Activated T-cell treated with anti-CD3 and anti-CD28 coated beads, Interleukin-2, amount 50 U/mL, for 72 hours (primary cell): Measurements from ENCODE around the gene MYH11. TPM values are rescaled to one million over a fixed set of nuclear protein-coding genes. Genes with fewer than 3 reads are reported as not detected.

Experiments
- ATAC-seq, 2 donors: fragments of 150-1000 bp; cut with Tn5 transposase; replicated peaks in 1 of 2; 2 replicates each; pipeline ENCODE4 v1.10.0; 2021; ENCODE audit warnings: moderate library complexity in 2 of 2, mild to moderate bottlenecking in 1 of 2
- DNase-seq, 2 donors: peaks; one replicate each; pipeline ENCODE4 v3.0.0; 2021 to 2022; ENCODE audit warnings: mixed read lengths in 1 of 2
- H3K27ac Mint-ChIP-seq: one replicate; pipeline ENCODE4 v1.8.0; 2022; ENCODE audit warnings: mild to moderate bottlenecking, moderate library complexity, mixed read lengths
- H3K27me3 Mint-ChIP-seq: one replicate; pipeline ENCODE4 v1.8.0; 2022; ENCODE audit warnings: low read depth, mixed read lengths
- H3K36me3 Mint-ChIP-seq, 2 donors: one replicate each; pipeline ENCODE4 v1.8.0; 2022; ENCODE audit warnings: mixed read lengths in 2 of 2, mild to moderate bottlenecking in 1 of 2; ENCODE audit not compliant: insufficient read depth in 2 of 2
- H3K4me1 Mint-ChIP-seq: one replicate; pipeline ENCODE4 v1.8.0; 2022; ENCODE audit warnings: low read depth, mixed read lengths
- H3K4me3 Mint-ChIP-seq, 2 donors: one replicate each; pipeline ENCODE4 v1.8.0; 2022; ENCODE audit warnings: mild to moderate bottlenecking in 2 of 2, mixed read lengths in 2 of 2, moderate library complexity in 2 of 2
- H3K9me3 Mint-ChIP-seq, 2 donors: one replicate each; pipeline ENCODE4 v1.8.0; 2022; ENCODE audit warnings: mixed read lengths in 2 of 2
- total RNA-seq, 2 donors: library from RNA; stranded (reverse); gene quantifications; one replicate each; pipeline ENCODE4 v1.2.3, GENCODE V29; 2022

Gene MYH11
- total RNA-seq, 2 donors from 2014 or later, result not detected

- no peak for DNase-seq
- Mint-ChIP-seq H3K9me3 (no peaks in the 10 kb centered on the region), H3K4me3 (no peak overlapping the region), H3K27me3 (no peaks in the 10 kb centered on the region), H3K4me1 (no peaks in the 10 kb centered on the region), H3K36me3 (no peaks in the 10 kb centered on the region), H3K27ac (no peak overlapping the region)
- ATAC-seq, result no peak
Measured at GRCh38 chr16:15785386-15786059, 71.3 kb downstream of the MYH11 start.

DNA sequence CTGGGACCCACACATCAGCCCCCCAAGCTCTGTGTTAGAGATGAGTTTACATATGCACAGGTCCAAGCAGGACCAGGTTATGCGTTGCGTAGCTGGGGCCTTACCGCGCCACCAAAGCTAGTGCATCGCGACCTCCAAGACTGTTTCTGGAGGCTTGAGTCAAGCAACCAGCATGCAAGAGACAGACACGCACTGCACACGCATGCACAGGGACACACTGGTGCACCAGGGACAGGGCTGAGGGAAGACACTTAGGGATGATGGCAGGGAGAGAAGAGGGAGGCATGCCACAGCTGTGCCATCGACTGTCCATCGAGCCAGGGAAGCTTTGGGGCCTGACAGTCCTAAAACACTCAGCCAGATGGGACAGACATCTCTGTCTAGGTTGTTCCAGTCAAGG, 72.8 kb downstream of the MYH11 start:
- ATAC-seq (no peak), DNase-seq (no peak)
- Mint-ChIP-seq H3K27ac (no peak overlapping the region), H3K4me3 (no peak overlapping the region), H3K36me3 (no peaks in the 10 kb centered on the region), H3K27me3 (no peaks in the 10 kb centered on the region), H3K9me3 (no peaks in the 10 kb centered on the region), H3K4me1 (no peaks in the 10 kb centered on the region)

DNA sequence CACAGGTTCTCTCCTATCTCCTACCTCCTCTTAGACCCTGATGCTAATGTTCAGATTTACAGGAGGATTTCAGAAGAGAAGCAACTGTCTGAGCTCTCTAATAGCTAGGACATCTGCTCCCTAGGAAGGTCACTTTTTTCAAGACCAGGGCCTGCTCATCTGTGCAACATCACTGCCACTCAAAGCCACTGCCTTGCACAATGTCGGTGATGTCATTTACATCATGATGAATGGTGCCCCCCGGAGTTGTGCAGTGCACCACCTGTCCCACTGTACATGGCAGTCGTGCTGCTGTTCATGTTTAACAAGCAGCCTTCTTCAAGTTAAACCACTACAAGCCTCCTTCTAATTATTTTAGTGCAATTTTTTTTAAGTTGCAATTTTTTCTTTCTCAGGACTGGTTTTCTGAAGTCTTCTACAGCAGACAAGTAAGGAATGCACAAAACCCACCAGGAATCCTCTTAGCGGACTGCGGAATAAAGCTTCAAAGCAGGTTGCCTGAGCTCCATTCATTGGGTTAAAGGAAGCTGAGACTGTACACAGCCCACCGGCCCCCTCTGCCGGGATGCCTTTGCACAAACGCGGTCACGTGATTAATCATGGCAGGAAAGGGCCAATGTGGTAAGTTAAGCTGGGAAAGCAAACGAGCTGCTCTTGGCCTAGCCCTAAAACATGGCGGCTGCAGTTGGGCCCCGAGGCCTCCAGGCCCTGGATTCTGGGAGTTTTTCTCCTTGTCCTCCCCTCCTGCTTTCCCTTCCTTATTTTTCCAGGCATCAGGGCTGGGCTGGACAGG, 74.1 kb downstream of the MYH11 start:
- no peak for DNase-seq
- no peak for ATAC-seq
- H3K27ac Mint-ChIP-seq, result no peak overlapping the region
- H3K4me3 Mint-ChIP-seq, result no peak overlapping the region
- H3K27me3 Mint-ChIP-seq, result no peaks in the 10 kb centered on the region
- H3K9me3 Mint-ChIP-seq, result no peaks in the 10 kb centered on the region
- no peaks in the 10 kb centered on the region for H3K36me3 Mint-ChIP-seq
- no peaks in the 10 kb centered on the region for H3K4me1 Mint-ChIP-seq

DNA sequence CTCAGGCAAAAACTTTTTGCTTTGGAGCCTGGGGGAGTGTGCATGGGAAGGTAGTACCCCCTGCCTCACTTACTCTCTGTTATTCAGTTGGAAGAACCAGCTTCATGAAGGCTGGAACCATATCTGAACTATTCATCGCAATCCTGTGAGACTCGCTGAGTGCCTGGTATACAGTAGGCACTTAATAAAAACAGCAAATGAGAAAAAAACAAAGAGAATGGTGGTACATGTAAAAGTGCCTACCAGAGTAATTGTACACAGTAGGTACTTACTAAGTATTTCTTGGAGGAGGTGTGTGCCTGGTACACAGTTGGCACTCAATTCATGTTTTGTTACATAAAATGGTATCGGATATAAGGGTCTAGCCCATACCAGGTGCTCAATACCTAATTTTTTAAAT, 75.2 kb downstream of the MYH11 start:
- no peak overlapping the region for H3K27ac Mint-ChIP-seq
- H3K4me1 Mint-ChIP-seq, result no peaks in the 10 kb centered on the region
- H3K27me3 Mint-ChIP-seq, result no peaks in the 10 kb centered on the region
- H3K36me3 Mint-ChIP-seq, result no peaks in the 10 kb centered on the region
- DNase-seq, result no peak
- H3K9me3 Mint-ChIP-seq, result no peaks in the 10 kb centered on the region
- no peak for ATAC-seq
- no peak overlapping the region for H3K4me3 Mint-ChIP-seq

GRCh38 chr16:15780805-15781204, 76.0 kb downstream of the MYH11 start:
- DNase-seq, result no peak
- Mint-ChIP-seq H3K27ac (no peak overlapping the region), H3K27me3 (peaks cover 8% of the 10 kb centered on the region), H3K36me3 (no peaks in the 10 kb centered on the region), H3K4me1 (no peaks in the 10 kb centered on the region), H3K4me3 (no peak overlapping the region), H3K9me3 (no peaks in the 10 kb centered on the region)
- no peak for ATAC-seq

- DNase-seq (no peak), ATAC-seq (no peak)
- no peaks in the 10 kb centered on the region for H3K4me1 Mint-ChIP-seq
- H3K9me3 Mint-ChIP-seq, result no peaks in the 10 kb centered on the region
- no peak overlapping the region for H3K27ac Mint-ChIP-seq
- H3K27me3 Mint-ChIP-seq, result peaks cover 11% of the 10 kb centered on the region
- H3K36me3 Mint-ChIP-seq, result no peaks in the 10 kb centered on the region
- H3K4me3 Mint-ChIP-seq, result no peak overlapping the region
Measured at GRCh38 chr16:15779664-15780351, 77.0 kb downstream of the MYH11 start.

DNA sequence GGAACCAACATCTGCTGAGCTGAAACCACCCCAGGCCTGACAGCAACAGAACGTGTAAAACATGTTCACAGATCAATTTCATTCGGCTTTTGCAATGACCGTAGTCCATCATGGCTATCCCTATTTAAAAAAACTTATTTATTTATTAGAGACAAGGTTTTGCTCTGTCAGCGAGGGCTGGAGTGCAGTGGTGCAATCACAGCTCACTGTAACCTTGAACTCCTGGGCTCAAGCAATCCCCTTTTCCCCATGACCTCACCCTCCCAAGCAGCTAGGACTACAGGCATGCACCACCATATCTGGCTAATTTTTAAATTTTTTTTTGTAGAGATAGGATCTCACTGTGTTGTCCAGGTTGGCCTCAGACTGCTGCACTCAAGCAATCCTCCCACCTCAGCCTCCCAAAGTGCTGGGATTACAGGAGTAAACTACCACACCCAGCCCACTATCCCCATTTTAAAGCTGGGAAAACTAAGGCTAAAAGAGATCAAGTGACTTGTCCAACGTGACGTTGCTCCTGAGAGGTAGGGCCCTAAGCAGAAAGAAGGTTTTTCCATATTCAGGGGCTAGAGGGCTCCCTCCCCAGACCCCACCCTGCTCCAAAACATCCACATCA, 77.7 kb downstream of the MYH11 start:
- H3K27me3 Mint-ChIP-seq, result peaks cover 11% of the 10 kb centered on the region
- no peaks in the 10 kb centered on the region for H3K36me3 Mint-ChIP-seq
- no peaks in the 10 kb centered on the region for H3K4me1 Mint-ChIP-seq
- no peak overlapping the region for H3K27ac Mint-ChIP-seq
- no peak overlapping the region for H3K4me3 Mint-ChIP-seq
- no peak for ATAC-seq
- no peaks in the 10 kb centered on the region for H3K9me3 Mint-ChIP-seq
- no peak for DNase-seq

- Mint-ChIP-seq H3K9me3 (no peaks in the 10 kb centered on the region), H3K4me3 (no peak overlapping the region), H3K27ac (no peak overlapping the region), H3K4me1 (no peaks in the 10 kb centered on the region), H3K36me3 (no peaks in the 10 kb centered on the region), H3K27me3 (peaks cover 11% of the 10 kb centered on the region)
- no peak for ATAC-seq
- DNase-seq, result no peak
Measured at GRCh38 chr16:15778204-15778743, 78.6 kb downstream of the MYH11 start.

DNA sequence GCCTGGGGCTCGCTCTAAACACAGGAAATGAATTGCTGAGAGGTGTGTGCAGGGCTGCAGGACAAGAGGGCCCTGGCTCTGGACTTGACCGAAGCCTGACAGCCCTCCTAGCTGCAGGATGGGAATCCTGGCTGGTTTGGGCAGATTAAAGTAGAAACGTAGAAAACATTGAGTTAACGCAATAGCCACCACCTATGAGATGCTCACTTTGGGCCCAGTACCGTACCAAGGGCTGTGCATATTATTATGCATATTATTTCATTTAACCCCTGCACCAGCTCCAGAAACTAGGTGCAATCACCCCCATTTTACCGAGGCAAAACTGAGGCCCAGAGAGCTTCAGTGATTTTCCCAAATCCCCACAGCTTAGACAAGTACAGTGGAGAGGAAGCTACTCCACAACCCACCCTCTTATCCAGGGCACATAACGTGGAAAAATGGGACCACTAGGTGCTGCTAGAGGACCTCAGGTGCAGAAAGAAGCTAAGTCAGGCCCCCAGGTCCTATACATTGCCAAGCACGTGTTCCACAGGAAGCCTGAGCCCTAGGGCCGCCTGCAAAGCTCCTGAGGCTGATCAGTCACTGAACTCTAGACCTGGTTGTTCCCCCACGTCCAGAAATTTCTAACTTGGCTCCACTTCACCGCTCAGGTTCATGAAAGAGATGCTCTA, 79.2 kb downstream of the MYH11 start:
- ATAC-seq (peak; percentile 51 to 60), DNase-seq (peak; percentile 9 to 16)
- H3K27ac Mint-ChIP-seq, result no peak overlapping the region
- H3K27me3 Mint-ChIP-seq, result peaks cover 11% of the 10 kb centered on the region
- no peaks in the 10 kb centered on the region for H3K4me1 Mint-ChIP-seq
- no peaks in the 10 kb centered on the region for H3K9me3 Mint-ChIP-seq
- no peaks in the 10 kb centered on the region for H3K36me3 Mint-ChIP-seq
- no peak overlapping the region for H3K4me3 Mint-ChIP-seq

GRCh38 chr16:15776572-15776971, 80.3 kb downstream of the MYH11 start:
- Mint-ChIP-seq H3K27me3 (peaks cover 11% of the 10 kb centered on the region), H3K9me3 (no peaks in the 10 kb centered on the region), H3K36me3 (no peaks in the 10 kb centered on the region), H3K4me1 (no peaks in the 10 kb centered on the region), H3K27ac (no peak overlapping the region), H3K4me3 (no peak overlapping the region)
- DNase-seq, result no peak
- ATAC-seq, result no peak

DNA sequence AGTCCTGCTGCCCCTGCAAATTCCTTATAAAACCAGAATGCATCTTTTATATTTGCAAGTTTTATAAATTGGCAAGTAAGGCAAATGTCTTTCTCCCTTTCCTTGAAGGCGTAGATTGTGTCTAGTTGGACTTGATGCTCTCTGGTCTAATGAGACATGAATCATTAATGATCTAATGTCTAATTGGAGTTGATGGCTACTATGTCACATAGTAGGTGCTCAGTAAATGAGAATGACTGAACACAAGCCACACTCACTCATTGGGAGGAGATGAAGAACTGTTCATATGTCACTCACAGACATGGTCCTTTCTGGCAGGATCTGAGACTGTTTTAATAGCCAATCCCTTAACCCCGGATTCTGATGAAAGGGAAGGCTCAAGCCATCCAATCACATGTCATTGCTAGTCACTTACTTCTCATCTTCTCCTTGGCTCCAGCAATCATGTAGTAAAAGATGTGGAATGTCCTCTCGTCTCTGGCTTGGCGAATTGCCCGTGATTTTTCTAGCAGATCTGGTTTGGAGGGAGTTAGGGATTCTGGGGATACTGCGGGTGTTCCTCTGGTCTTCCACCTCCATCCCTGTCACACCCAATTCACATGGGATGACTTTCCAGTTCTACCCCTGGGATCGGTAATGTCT, 81.0 kb downstream of the MYH11 start:
- no peaks in the 10 kb centered on the region for H3K9me3 Mint-ChIP-seq

DNA sequence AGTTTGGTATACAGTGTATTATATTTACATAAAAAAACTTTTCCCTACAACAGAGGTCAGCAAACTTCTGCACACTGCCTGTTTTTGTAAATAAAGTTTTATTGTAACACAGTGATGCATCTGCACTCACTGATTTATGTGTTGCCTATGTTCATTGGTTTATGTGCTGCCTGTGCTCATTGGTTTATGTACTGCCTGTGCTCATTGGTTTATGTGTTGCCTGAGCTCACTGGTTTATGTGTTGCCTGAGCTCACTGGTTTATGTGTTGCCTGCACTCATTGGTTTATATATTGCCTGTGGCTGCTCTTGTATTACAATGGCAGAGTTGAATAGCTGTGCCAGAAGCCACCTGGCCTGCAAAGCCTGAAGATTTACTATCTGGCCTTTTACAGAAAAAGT, 81.6 kb downstream of the MYH11 start:
- no peaks in the 10 kb centered on the region for H3K9me3 Mint-ChIP-seq
- ATAC-seq, result no peak

More for the DNA sequence above, 81.0 kb downstream of the MYH11 start:
- DNase-seq (no peak), ATAC-seq (no peak)
- Mint-ChIP-seq H3K4me3 (no peak overlapping the region), H3K27ac (no peak overlapping the region), H3K36me3 (no peaks in the 10 kb centered on the region), H3K4me1 (no peaks in the 10 kb centered on the region), H3K27me3 (peaks cover 11% of the 10 kb centered on the region)

More for the DNA sequence above, 81.6 kb downstream of the MYH11 start:
- Mint-ChIP-seq H3K27ac (no peak overlapping the region), H3K4me3 (no peak overlapping the region), H3K4me1 (no peaks in the 10 kb centered on the region), H3K36me3 (no peaks in the 10 kb centered on the region), H3K27me3 (peaks cover 11% of the 10 kb centered on the region)
- DNase-seq, result no peak
